GM21381 (cell line): ENCODE results near the gene GON4L.
"Not testable (repeated sequence)": the region's sequence is repeated elsewhere in the genome, so short reads cannot be mapped to it uniquely, and the experiment has no call there.

Experiments used
- ATAC-seq: cut with Tn5 transposase; IDR thresholded peaks from one replicate; pipeline ENCODE4 v1.9.1; 2021; ENCODE audit warnings: mild to moderate bottlenecking, moderate library complexity; ENCODE audit not compliant: unreplicated experiment

Gene GON4L

GRCh38 chr1:155759017-155759416 lies 98.0 kb downstream of the GON4L start:
- not testable (repeated sequence) for ATAC-seq

GRCh38 chr1:155748141-155748540 lies 108.9 kb downstream of the GON4L start:
- ATAC-seq = not testable (repeated sequence)

- ATAC-seq = not testable (repeated sequence)
These were observed 109.4 kb downstream of the GON4L start for GRCh38 chr1:155747586-155747985.

DNA sequence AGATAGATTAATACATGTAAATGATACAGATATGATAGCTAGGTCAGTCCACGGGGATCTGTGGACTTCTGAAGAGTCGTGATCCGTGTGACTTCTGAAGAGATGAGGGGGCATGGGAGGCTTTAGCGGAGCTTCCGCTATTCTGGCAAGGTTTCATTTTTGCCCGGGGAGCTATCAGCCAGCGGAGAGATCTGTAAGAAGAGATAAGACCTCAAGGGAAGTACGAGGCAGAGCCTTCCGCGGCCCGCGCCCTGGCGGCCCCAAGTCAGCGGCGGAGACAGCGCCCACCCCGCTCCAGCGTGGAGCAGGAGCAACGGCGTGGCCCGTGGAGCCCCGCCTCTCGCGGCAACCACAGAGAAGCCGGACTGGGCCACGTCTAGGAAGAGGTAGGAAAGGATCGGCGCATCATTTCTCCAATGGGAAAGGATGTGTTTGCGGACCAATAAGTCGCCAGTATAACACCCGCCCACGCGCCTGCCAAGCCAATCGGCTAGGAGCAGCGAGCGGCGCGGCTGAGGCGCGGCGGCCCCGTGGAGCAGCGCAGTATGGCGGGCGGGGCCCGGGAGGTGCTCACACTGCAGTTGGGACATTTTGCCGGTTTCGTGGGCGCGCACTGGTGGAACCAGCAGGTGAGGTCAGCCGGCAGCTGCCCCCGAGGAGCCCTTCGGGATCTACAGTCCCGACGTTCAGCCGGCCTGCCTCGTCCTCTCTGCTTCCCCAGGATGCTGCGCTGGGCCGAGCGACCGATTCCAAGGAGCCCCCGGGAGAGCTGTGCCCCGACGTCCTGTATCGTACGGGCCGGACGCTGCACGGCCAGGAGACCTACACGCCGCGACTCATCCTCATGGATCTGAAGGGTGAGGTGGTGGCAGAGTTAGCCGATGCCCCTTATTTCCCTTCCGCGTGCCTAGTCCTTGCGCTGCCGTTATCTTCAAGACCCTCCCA lies 111.5 kb downstream of the GON4L start:
- ATAC-seq = peak; percentile 94

DNA sequence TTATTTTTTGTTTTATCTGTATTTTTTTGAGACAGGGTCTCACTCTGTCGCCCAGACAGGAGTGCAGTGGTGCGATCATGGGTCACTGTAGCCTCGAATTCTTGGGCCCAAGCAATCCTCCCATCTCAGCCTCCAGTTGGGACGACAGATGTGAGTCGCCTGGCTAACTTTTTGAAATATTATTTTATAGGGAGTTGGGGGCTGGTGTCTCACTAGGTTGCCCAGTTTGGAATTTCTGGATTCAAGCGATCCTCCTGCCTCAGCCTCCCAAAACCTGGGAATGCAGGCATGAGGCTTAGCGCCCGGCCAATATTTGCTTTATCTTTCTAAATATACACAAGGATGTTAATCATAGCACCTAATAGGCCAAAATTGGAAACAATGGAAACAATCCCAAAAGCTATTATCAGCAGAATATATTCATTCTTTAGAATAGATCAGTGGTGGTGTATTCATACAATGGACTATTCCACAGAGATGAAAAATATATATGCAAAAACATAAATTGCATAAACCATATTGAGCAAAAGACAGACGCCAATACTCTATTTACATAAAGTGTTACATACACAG lies 112.2 kb downstream of the GON4L start:
- no peak for ATAC-seq

GRCh38 chr1:155741908-155742307 lies 115.1 kb downstream of the GON4L start:
- ATAC-seq = no peak

GRCh38 chr1:155740995-155741394 lies 116.0 kb downstream of the GON4L start:
- no peak for ATAC-seq

DNA sequence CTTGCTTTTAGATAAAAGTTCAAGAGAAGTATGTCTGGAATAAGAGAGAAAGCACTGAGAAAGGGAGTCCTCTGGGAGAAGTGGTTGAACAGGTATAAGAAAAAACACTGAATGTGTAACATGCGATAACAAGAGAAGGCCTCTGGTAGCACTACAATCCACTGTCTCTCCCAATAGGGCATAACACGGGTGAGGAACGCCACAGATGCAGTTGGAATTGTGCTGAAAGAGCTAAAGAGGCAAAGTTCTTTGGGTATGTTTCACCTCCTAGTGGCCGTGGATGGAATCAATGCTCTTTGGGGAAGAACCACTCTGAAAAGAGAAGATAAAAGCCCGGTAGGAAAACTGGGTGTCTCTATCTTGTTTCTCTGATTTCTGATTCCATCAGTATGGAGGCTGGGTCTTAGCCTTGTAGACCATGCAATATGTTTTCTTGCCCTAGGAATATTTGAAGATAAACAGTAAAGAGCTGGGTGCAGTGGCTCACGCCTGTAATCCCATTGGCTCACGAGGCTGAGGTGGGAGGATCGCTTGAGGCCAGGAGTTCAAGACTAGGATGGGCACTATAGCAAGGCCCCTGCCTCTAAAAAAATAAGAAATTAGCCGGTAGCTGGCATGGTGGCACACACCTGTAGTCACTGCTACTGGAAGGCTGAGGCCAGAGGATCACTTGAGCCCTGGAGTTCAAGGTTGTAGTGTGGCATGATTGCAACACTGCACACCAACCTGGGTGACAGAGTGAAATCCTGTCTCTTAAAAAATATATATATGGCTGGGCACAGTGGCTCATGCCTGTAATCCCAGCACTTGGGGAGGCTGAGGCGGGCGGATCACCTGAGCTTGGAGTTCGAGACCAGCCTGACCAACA lies 127.7 kb downstream of the GON4L start:
- ATAC-seq = no peak

GRCh38 chr1:155725142-155725541 lies 131.9 kb downstream of the GON4L start:
- ATAC-seq = no peak

- ATAC-seq = no peak
These were observed 137.3 kb downstream of the GON4L start for GRCh38 chr1:155719703-155720102.

DNA sequence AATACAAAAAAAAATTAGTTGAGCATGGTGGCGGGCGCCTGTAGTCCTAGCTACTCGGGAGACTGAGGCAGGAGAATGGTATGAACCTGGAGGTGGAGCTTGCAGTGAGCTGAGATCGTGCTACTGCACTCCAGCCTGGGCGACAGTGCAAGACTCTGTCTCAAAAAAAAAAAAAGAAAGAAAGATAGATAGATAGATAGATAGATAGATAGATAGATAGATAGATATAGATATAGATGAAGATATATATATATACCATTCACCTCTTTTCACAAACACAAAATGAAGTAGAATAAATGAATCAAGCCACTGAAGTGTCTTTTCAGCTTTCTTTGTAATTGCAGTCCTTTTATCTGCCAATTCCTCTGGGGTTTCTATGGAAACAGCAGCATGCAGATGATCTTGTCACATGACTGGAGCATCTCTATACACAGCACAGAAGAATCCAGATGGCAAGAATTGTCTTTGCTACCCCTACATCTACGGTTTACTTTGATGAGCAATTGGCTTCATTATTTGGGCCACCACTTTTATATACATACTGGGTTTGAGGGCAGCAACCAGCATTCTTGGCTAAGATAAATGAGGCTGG lies 138.4 kb downstream of the GON4L start:
- not testable (repeated sequence) for ATAC-seq

- no peak for ATAC-seq
These were observed 140.0 kb downstream of the GON4L start for GRCh38 chr1:155717041-155717440.

GRCh38 chr1:155715777-155716176 lies 141.2 kb downstream of the GON4L start:
- no peak for ATAC-seq

- not testable (repeated sequence) for ATAC-seq
These were observed 142.0 kb downstream of the GON4L start for GRCh38 chr1:155715056-155715455.

DNA sequence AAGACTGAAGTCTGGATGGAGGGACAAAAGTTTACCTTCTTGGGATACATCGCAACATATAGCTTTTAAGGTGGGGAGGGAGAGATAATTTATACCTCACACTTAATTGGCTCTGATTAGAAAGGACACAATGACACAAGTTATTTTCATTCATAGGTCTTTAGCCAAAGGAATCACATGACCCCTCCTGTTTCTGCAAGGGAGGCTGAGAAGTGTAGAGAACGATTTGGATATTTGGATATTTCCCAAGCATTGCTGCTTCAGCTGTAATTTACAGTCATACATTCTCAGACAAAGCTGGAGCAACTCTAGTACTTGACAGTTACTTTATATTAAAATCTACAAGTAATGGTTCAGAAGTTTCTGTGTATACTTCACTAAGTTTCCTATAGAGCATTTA lies 143.9 kb downstream of the GON4L start:
- ATAC-seq = no peak

GRCh38 chr1:155712636-155713035 lies 144.4 kb downstream of the GON4L start:
- ATAC-seq = not testable (repeated sequence)

DNA sequence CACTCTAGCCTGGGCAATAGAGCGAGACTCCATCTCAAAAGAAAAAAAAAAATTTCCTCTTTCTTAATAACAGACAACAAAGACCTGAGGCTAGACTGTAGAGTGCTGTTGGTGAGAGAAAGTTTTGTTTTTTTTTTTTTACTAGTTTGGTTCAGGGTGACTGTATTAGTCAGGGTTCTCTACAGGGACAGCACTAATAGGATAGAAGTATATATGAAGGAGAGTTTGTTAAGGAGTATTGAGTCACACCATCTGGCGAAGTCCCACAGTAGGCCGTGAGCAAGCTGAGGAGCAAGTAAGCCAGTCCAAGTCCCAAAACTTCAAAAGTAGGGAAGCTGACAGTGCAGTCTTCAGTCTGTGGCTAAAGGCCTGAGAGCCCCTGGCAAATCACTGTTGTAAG lies 145.6 kb downstream of the GON4L start:
- not testable (repeated sequence) for ATAC-seq

- ATAC-seq = no peak
These were observed 147.6 kb downstream of the GON4L start for GRCh38 chr1:155709391-155709790.

GRCh38 chr1:155706139-155706538 lies 150.9 kb downstream of the GON4L start:
- no peak for ATAC-seq

DNA sequence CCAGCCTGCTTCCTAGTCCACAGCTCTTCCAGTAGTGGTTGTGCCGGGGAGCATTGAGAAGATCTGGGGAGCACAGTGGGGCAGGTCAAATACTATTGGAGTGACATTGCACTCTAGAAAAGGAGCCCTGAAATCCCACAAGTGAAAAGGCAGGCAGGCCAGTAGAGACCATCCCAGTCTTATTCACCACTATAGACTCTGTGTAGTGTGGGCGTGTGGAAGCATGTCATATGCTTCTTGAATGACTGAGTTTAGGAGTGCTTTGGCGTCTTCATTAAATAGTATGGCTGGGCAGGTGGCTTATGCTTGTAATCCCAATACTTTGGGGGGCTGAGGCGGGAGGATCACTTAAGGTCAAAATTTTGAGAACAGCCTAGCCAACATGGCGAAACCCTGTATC lies 152.6 kb downstream of the GON4L start:
- not testable (repeated sequence) for ATAC-seq

GRCh38 chr1:155703216-155703615 lies 153.8 kb downstream of the GON4L start:
- ATAC-seq = no peak
